ENCODE data around the gene PRSS23.

PRSS23 gene

GRCh38 chr11:86804951-86805350, 4.6 kb downstream of the PRSS23 start:
- Histone ChIP-seq H3K27me3 (ENCODE audit: low read length) (no peaks in the 10 kb centered on the region; the same call in 1 of the 2 replicates), H3K36me3 (ENCODE audit: low read length) (no peaks in the 10 kb centered on the region), H3K9me2 (replicated peaks; ENCODE audit: insufficient read depth, low read length) (no peaks in the 10 kb centered on the region), H3K27ac (ENCODE audit: low read depth, low read length) (no peak overlapping the region), H3K4me3 (ENCODE audit: insufficient read depth, low read length, poor library complexity, severe bottlenecking) (no peak overlapping the region), H3F3A (ENCODE audit: insufficient read depth) (no peaks in the 10 kb centered on the region), H3K79me2 (ENCODE audit: insufficient read depth, low read length) (no peaks in the 10 kb centered on the region), H4K20me1 (ENCODE audit: low read depth, low read length) (no peaks in the 10 kb centered on the region), H3K9me3 (ENCODE audit: insufficient read depth, low read length) (no peaks in the 10 kb centered on the region), H3K4me2 (ENCODE audit: low read depth, low read length, poor library complexity, severe bottlenecking) (no peak overlapping the region), H3K9ac (ENCODE audit: low read length) (no peak overlapping the region), H2AFZ (ENCODE audit: low read depth, low read length, severe bottlenecking) (no peak overlapping the region)
- no peak for TF ChIP-seq EZH2phosphoT487 (conservative IDR thresholded peaks at IDR 0.05; ENCODE audit: low read length)
- TF ChIP-seq, protein P1, sequence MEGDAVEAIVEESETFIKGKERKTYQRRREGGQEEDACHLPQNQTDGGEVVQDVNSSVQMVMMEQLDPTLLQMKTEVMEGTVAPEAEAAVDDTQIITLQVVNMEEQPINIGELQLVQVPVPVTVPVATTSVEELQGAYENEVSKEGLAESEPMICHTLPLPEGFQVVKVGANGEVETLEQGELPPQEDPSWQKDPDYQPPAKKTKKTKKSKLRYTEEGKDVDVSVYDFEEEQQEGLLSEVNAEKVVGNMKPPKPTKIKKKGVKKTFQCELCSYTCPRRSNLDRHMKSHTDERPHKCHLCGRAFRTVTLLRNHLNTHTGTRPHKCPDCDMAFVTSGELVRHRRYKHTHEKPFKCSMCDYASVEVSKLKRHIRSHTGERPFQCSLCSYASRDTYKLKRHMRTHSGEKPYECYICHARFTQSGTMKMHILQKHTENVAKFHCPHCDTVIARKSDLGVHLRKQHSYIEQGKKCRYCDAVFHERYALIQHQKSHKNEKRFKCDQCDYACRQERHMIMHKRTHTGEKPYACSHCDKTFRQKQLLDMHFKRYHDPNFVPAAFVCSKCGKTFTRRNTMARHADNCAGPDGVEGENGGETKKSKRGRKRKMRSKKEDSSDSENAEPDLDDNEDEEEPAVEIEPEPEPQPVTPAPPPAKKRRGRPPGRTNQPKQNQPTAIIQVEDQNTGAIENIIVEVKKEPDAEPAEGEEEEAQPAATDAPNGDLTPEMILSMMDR (IDR thresholded peaks at IDR 0.05; ENCODE audit: insufficient read depth, low read length, poor library complexity, severe bottlenecking) = no peak

GRCh38 chr11:86805873-86806310, 5.5 kb downstream of the PRSS23 start:
- TF ChIP-seq EZH2phosphoT487 (conservative IDR thresholded peaks at IDR 0.05; ENCODE audit: low read length) = no peak
- TF ChIP-seq, protein P1 (IDR thresholded peaks at IDR 0.05; ENCODE audit: insufficient read depth, low read length, poor library complexity, severe bottlenecking) = no peak

DNA sequence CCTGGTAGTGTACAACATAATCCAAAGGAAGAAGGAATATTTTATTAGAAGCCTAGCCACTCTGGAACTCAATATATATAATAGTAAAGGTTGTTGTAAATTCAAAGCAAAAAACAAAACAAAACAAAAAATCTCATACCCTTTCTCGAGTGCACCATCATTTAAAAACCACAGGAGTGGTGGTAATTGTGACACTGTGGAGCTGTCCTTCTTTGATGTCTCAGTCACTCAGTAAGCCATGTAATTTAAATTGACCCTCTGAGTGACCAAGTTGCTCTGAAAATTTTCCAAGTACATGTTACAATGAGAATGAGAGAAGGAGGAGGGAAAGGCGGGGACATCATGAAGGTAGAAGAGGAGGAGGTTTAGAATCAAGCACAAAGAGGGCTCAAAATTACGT, 6.6 kb downstream of the PRSS23 start:
- Histone ChIP-seq H3K9me2 (replicated peaks; ENCODE audit: insufficient read depth, low read length) (no peaks in the 10 kb centered on the region), H3K27ac (ENCODE audit: low read depth, low read length) (no peak overlapping the region), H3F3A (ENCODE audit: insufficient read depth) (no peaks in the 10 kb centered on the region), H2AFZ (ENCODE audit: low read depth, low read length, severe bottlenecking) (no peak overlapping the region), H3K79me2 (ENCODE audit: insufficient read depth, low read length) (no peaks in the 10 kb centered on the region), H3K36me3 (ENCODE audit: low read length) (no peaks in the 10 kb centered on the region), H3K9me3 (ENCODE audit: insufficient read depth, low read length) (no peaks in the 10 kb centered on the region), H3K27me3 (ENCODE audit: low read length) (no peaks in the 10 kb centered on the region; the same call in 1 of the 2 replicates), H3K9ac (ENCODE audit: low read length) (no peak overlapping the region), H3K4me3 (ENCODE audit: insufficient read depth, low read length, poor library complexity, severe bottlenecking) (no peak overlapping the region), H4K20me1 (ENCODE audit: low read depth, low read length) (no peaks in the 10 kb centered on the region), H3K4me2 (ENCODE audit: low read depth, low read length, poor library complexity, severe bottlenecking) (no peak overlapping the region)
- TF ChIP-seq, protein P1 (IDR thresholded peaks at IDR 0.05; ENCODE audit: insufficient read depth, low read length, poor library complexity, severe bottlenecking) = no peak
- no peak for TF ChIP-seq EZH2phosphoT487 (conservative IDR thresholded peaks at IDR 0.05; ENCODE audit: low read length)

More at GRCh38 chr11:86805873-86806310, 5.5 kb downstream of the PRSS23 start:
- Histone ChIP-seq H3K4me3 (ENCODE audit: insufficient read depth, low read length, poor library complexity, severe bottlenecking) (no peak overlapping the region), H3K4me2 (ENCODE audit: low read depth, low read length, poor library complexity, severe bottlenecking) (no peak overlapping the region), H2AFZ (ENCODE audit: low read depth, low read length, severe bottlenecking) (no peak overlapping the region), H3K79me2 (ENCODE audit: insufficient read depth, low read length) (no peaks in the 10 kb centered on the region), H3K27ac (ENCODE audit: low read depth, low read length) (no peak overlapping the region), H3K9ac (ENCODE audit: low read length) (no peak overlapping the region), H3F3A (ENCODE audit: insufficient read depth) (no peaks in the 10 kb centered on the region), H3K27me3 (ENCODE audit: low read length) (no peaks in the 10 kb centered on the region; the same call in 1 of the 2 replicates), H3K36me3 (ENCODE audit: low read length) (no peaks in the 10 kb centered on the region), H4K20me1 (ENCODE audit: low read depth, low read length) (no peaks in the 10 kb centered on the region), H3K9me3 (ENCODE audit: insufficient read depth, low read length) (no peaks in the 10 kb centered on the region), H3K9me2 (replicated peaks; ENCODE audit: insufficient read depth, low read length) (no peaks in the 10 kb centered on the region)

Data from SU-DHL-6 (cell line).